ENCODE results near the gene ERCC6L.

DNA sequence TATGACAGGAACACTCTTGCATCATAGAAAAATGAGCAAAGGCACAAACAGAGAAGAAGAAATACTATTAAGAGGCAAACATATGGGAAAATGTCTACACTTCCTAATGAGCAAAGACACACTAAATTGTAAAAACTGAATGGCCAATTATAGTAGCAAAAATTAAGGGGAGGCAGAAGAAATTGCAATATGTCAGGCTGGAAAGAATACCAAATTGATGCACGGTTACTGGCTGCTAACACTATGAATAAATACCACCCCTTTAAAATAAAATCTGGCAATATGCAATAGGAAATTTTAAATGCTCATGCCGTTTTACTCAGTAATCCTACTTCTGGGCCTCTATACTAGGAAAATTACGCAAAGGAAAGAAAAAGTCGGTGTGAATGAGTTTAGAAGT, 73.3 kb downstream of the ERCC6L start:
- no peak for TF ChIP-seq EP300 (IDR thresholded peaks at IDR 0.05)
- TF ChIP-seq, protein P1, sequence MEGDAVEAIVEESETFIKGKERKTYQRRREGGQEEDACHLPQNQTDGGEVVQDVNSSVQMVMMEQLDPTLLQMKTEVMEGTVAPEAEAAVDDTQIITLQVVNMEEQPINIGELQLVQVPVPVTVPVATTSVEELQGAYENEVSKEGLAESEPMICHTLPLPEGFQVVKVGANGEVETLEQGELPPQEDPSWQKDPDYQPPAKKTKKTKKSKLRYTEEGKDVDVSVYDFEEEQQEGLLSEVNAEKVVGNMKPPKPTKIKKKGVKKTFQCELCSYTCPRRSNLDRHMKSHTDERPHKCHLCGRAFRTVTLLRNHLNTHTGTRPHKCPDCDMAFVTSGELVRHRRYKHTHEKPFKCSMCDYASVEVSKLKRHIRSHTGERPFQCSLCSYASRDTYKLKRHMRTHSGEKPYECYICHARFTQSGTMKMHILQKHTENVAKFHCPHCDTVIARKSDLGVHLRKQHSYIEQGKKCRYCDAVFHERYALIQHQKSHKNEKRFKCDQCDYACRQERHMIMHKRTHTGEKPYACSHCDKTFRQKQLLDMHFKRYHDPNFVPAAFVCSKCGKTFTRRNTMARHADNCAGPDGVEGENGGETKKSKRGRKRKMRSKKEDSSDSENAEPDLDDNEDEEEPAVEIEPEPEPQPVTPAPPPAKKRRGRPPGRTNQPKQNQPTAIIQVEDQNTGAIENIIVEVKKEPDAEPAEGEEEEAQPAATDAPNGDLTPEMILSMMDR (IDR thresholded peaks at IDR 0.05), result no peak
